HG03159 (cell line): ENCODE data around the gene TNK1.

ENCODE experiments used
- ATAC-seq: cut with Tn5 transposase; IDR thresholded peaks from one replicate; pipeline ENCODE4 v1.9.1; 2021; ENCODE audit warnings: mild to moderate bottlenecking, moderate library complexity; ENCODE audit not compliant: unreplicated experiment

TNK1 gene

GRCh38 chr17:7389924-7390910 is 9.3 kb downstream of the TNK1 start:
- ATAC-seq: no peak

GRCh38 chr17:7391307-7391706 is 10.4 kb downstream of the TNK1 start:
- ATAC-seq: no peak

GRCh38 chr17:7392696-7393612 is 12.1 kb downstream of the TNK1 start:
- no peak for ATAC-seq

- ATAC-seq: peak; percentile 36
Measured at GRCh38 chr17:7393613-7394451, 12.9 kb downstream of the TNK1 start.

GRCh38 chr17:7394452-7395191 is 13.7 kb downstream of the TNK1 start, which contains the start of gene PLSCR3:
Gene PLSCR3, minus strand, starts transcription at chr17:7394525. Its CDS starts 415 bp downstream, at chr17:7394110.
- ATAC-seq: peak; percentile 69

GRCh38 chr17:7396147-7396546 is 15.3 kb downstream of the TNK1 start:
- ATAC-seq: no peak

GRCh38 chr17:7398612-7399011 is 17.7 kb downstream of the TNK1 start:
- no peak for ATAC-seq

- ATAC-seq: no peak
Measured at GRCh38 chr17:7403043-7403726, 22.3 kb downstream of the TNK1 start.

GRCh38 chr17:7403727-7403976 is 22.8 kb downstream of the TNK1 start:
- no peak for ATAC-seq

GRCh38 chr17:7403977-7404736 is 23.3 kb downstream of the TNK1 start, which contains the start of gene TMEM256:
Gene TMEM256, minus strand, starts transcription at chr17:7404097. Its CDS starts 13 bp downstream, at chr17:7404084.
- peak; percentile 92 for ATAC-seq

- ATAC-seq: peak; percentile 17
Measured at GRCh38 chr17:7404737-7405349, 24.0 kb downstream of the TNK1 start.

GRCh38 chr17:7405350-7406234 is 24.7 kb downstream of the TNK1 start:
- ATAC-seq: no peak

GRCh38 chr17:7406235-7406825 is 25.4 kb downstream of the TNK1 start:
- no peak for ATAC-seq

GRCh38 chr17:7407082-7407481 is 26.2 kb downstream of the TNK1 start:
- ATAC-seq: no peak

GRCh38 chr17:7407485-7408251 is 26.8 kb downstream of the TNK1 start, which contains the start of gene NLGN2:
Gene NLGN2, plus strand, starts transcription at chr17:7407845. Its CDS starts 411 bp downstream, at chr17:7408256.
- ATAC-seq: no peak

GRCh38 chr17:7408252-7408727 is 27.4 kb downstream of the TNK1 start:
- ATAC-seq: no peak
